MM.1S (cell line): ENCODE results near the gene NAIF1.

ENCODE experiments used
- DNase-seq: peaks from one replicate; pipeline ENCODE4 v3.0.0-alpha.2; 2015
- H2AFZ ChIP-seq: fragments of 300-600 bp; sonication (generic); 2 replicates; pipeline ENCODE4 v1.6.0; 2016; ENCODE audit warnings: antibody characterized with exemption, low read length
- H3F3A ChIP-seq: fragments of 300-600 bp; sonication (generic); 2 replicates; pipeline ENCODE4 v1.6.1; 2016; ENCODE audit warnings: mild to moderate bottlenecking, antibody characterized with exemption, low read length, moderate library complexity, mixed read lengths; ENCODE audit not compliant: insufficient read depth
- H3K27ac ChIP-seq: fragments of 300-600 bp; sonication (generic); 2 replicates; pipeline ENCODE4 v1.5.1; 2016; ENCODE audit warnings: mild to moderate bottlenecking, low read length
- H3K27me3 ChIP-seq: fragments of 300-600 bp; sonication (generic); replicated peaks from 2 replicates; pipeline ENCODE4 v1.6.0; 2016; ENCODE audit warnings: low read length; ENCODE audit not compliant: insufficient read depth
- H3K36me3 ChIP-seq: fragments of 300-600 bp; sonication (generic); replicated peaks from 2 replicates; pipeline ENCODE4 v1.6.1; 2016; ENCODE audit warnings: mild to moderate bottlenecking, low read length, mixed read lengths; ENCODE audit not compliant: insufficient read depth
- H3K4me1 ChIP-seq: fragments of 300-600 bp; sonication (generic); 2 replicates; pipeline ENCODE4 v1.6.1; 2016; ENCODE audit warnings: low read length, mixed read lengths
- H3K4me2 ChIP-seq: fragments of 300-600 bp; sonication (generic); 2 replicates; pipeline ENCODE4 v1.6.0; 2016; ENCODE audit warnings: low read depth, low read length
- H3K4me3 ChIP-seq: fragments of 300-600 bp; sonication (generic); 2 replicates; pipeline ENCODE4 v1.5.1; 2016; ENCODE audit warnings: low read length, mixed read lengths
- H3K79me2 ChIP-seq: fragments of 300-600 bp; sonication (generic); 2 replicates; pipeline ENCODE4 v1.6.1; 2016; ENCODE audit warnings: mixed run types, low read length, mixed read lengths
- H3K9ac ChIP-seq: fragments of 300-600 bp; sonication (generic); 2 replicates; pipeline ENCODE4 v1.6.1; 2016; ENCODE audit warnings: low read length, mixed read lengths
- H3K9me2 ChIP-seq: fragments of 300-600 bp; sonication (generic); replicated peaks from 2 replicates; pipeline ENCODE4 v1.6.1; 2016; ENCODE audit warnings: mild to moderate bottlenecking, low read length, mixed read lengths; ENCODE audit not compliant: insufficient read depth
- H3K9me3 ChIP-seq: fragments of 300-600 bp; sonication (generic); replicated peaks from 2 replicates; pipeline ENCODE4 v1.6.1; 2016; ENCODE audit warnings: mild to moderate bottlenecking, low read length, mixed read lengths; ENCODE audit not compliant: insufficient read depth
- H4K20me1 ChIP-seq: fragments of 300-600 bp; sonication (generic); 2 replicates; pipeline ENCODE4 v1.6.1; 2016; ENCODE audit warnings: mild to moderate bottlenecking, low read length, moderate library complexity, mixed read lengths; ENCODE audit not compliant: insufficient read depth
- EZH2 ChIP-seq: fragments of 300-600 bp; sonication (generic); optimal IDR thresholded peaks from 2 replicates; pipeline ENCODE3; 2017; ENCODE audit warnings: low read depth, mild to moderate bottlenecking, antibody characterized with exemption, low read length, mixed read lengths
- EZH2phosphoT487 ChIP-seq: fragments of 300-600 bp; sonication (generic); IDR thresholded peaks from 2 replicates; pipeline ENCODE4 v1.6.1; 2018; ENCODE audit warnings: antibody characterized with exemption, low read length
- TF ChIP-seq, protein P1 (sequence below): fragments of 300-600 bp; sonication (generic); IDR thresholded peaks from 2 replicates; pipeline ENCODE4 v1.5.1; 2016; ENCODE audit warnings: antibody characterized with exemption, low read length, mixed read lengths

Gene NAIF1

DNA sequence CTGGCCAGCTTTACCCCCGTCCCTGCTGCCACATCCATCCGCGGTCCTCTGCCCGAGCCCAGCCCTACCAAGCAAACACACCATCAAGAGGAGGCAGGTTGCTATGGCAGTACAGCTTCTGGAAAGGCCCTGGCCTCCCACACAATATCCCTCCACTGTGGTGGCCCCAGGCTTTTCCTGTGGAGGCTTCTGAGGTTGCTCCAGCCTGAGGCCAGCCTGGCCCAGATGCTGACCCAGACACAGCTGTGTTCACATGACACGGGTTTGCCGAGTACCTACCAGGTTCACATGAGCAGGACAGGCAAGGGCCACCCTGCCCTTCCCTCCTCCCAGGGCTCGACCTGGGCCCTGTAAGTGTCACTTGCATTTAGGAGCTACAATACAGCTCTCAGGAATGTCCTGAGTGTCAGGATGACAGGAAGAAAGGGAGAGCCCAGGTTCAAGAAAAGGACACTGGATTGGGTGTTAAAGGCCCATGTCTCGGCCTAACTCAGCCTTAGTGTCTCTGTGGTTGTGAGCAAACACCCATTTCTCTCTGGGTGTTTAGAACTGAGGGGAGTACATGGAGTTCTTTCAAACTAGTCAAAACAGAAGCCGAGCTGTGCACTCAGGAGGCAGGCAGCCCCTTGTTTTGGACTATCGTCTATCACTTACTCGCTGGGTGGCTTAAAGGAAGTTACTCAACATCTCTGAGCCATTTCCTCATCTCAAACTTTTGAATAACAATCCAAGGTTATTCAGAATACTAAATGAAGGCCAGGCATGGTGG is 40.2 kb downstream of the NAIF1 start:
- Histone ChIP-seq H3K36me3 (no peaks in the 10 kb centered on the region), H3K4me2 (no peak overlapping the region), H3K27ac (no peak overlapping the region), H3K9ac (no peak overlapping the region), H3K79me2 (no peaks in the 10 kb centered on the region), H3K9me2 (no peaks in the 10 kb centered on the region), H3K4me3 (no peak overlapping the region), H2AFZ (no peak overlapping the region), H3K4me1 (no peaks in the 10 kb centered on the region), H3F3A (no peaks in the 10 kb centered on the region), H3K9me3 (no peaks in the 10 kb centered on the region), H4K20me1 (no peaks in the 10 kb centered on the region), H3K27me3 (no peaks in the 10 kb centered on the region)
- no peak for DNase-seq
- TF ChIP-seq EZH2 (no peak), EZH2phosphoT487 (no peak)
- TF ChIP-seq, protein P1, sequence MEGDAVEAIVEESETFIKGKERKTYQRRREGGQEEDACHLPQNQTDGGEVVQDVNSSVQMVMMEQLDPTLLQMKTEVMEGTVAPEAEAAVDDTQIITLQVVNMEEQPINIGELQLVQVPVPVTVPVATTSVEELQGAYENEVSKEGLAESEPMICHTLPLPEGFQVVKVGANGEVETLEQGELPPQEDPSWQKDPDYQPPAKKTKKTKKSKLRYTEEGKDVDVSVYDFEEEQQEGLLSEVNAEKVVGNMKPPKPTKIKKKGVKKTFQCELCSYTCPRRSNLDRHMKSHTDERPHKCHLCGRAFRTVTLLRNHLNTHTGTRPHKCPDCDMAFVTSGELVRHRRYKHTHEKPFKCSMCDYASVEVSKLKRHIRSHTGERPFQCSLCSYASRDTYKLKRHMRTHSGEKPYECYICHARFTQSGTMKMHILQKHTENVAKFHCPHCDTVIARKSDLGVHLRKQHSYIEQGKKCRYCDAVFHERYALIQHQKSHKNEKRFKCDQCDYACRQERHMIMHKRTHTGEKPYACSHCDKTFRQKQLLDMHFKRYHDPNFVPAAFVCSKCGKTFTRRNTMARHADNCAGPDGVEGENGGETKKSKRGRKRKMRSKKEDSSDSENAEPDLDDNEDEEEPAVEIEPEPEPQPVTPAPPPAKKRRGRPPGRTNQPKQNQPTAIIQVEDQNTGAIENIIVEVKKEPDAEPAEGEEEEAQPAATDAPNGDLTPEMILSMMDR = no peak

DNA sequence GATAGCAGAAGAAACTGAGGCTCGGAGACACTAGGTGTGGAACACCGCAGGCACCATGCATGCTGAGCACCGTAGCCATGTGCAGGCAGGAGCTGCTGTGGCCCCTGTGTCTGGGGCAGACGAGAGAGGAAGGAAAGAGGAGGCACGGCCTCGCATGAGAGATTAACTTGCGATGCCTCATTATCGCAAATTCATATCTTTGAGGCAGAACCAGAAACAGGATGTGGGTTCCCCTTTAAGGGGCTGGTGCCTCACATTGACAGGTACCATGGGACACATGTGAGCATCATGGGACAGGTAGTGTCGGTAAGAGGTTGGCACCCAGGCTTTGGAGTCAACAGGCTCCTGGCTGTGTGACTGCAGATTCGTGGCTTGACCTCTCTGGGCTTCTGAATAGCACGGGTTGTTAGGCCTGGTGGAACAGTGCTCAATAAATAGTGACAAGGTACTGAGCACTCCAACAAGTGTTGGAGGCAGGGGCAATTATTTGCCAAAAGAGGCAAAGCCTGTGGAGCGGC is 40.8 kb downstream of the NAIF1 start:
- TF ChIP-seq, protein P1 = no peak
- TF ChIP-seq EZH2 = no peak
- no peak for TF ChIP-seq EZH2phosphoT487
- H3K27me3 ChIP-seq = no peaks in the 10 kb centered on the region
- no peaks in the 10 kb centered on the region for H3K36me3 ChIP-seq
- H3K79me2 ChIP-seq = no peaks in the 10 kb centered on the region
- no peaks in the 10 kb centered on the region for H3K9me2 ChIP-seq
- H4K20me1 ChIP-seq = no peaks in the 10 kb centered on the region
- H3K4me1 ChIP-seq = no peaks in the 10 kb centered on the region
- no peaks in the 10 kb centered on the region for H3F3A ChIP-seq
- no peak overlapping the region for H3K4me2 ChIP-seq
- H3K4me3 ChIP-seq = no peak overlapping the region
- no peak overlapping the region for H3K9ac ChIP-seq
- H3K27ac ChIP-seq = no peak overlapping the region
- DNase-seq = no peak
- no peak overlapping the region for H2AFZ ChIP-seq
- no peaks in the 10 kb centered on the region for H3K9me3 ChIP-seq

DNA sequence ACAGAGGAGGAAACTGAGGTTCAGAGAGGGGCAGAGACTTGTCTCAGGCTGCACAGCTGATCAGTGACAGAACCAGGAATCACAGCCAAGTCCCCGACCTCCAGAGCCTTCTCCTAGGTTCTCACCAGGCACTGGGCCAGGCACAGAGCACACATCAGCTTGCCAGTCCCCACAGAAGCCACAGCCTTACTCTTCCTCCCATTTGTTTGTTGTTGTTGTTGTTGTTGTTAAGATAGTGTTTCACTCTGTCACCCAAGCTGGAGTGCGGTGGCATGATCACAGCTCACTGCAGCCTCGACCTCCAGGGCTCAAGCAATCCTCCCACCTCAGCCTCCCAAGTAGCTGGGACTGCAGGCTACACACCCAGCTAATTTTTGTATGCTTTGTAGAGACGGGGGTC is 41.4 kb downstream of the NAIF1 start:
- no peaks in the 10 kb centered on the region for H4K20me1 ChIP-seq
- H3K9ac ChIP-seq = no peak overlapping the region
- H3K4me1 ChIP-seq = no peaks in the 10 kb centered on the region
- no peak overlapping the region for H3K4me3 ChIP-seq
- H3K36me3 ChIP-seq = no peaks in the 10 kb centered on the region
- H3K9me2 ChIP-seq = no peaks in the 10 kb centered on the region
- H2AFZ ChIP-seq = no peak overlapping the region
- no peaks in the 10 kb centered on the region for H3K9me3 ChIP-seq
- no peaks in the 10 kb centered on the region for H3K27me3 ChIP-seq
- TF ChIP-seq EZH2phosphoT487 = no peak
- TF ChIP-seq EZH2 = no peak
- TF ChIP-seq, protein P1 = no peak
- no peak for DNase-seq
- H3K27ac ChIP-seq = no peak overlapping the region
- H3F3A ChIP-seq = no peaks in the 10 kb centered on the region
- no peaks in the 10 kb centered on the region for H3K79me2 ChIP-seq
- no peak overlapping the region for H3K4me2 ChIP-seq
